ENCODE measurements around the gene COG5. TPM values are rescaled to one million over a fixed set of nuclear protein-coding genes. Genes with fewer than 3 reads are reported as not detected.

Gene COG5
- total RNA-seq, 2 experiments from 2014 or later = 37.1 to 44.6 TPM

GRCh38 chr7:107294182-107294581 is 269.5 kb downstream of the COG5 start:
- Mint-ChIP-seq H3K27me3 (no peaks in the 10 kb centered on the region), H3K36me3 (peaks cover 28% of the 10 kb centered on the region), H3K4me1 (no peaks in the 10 kb centered on the region), H3K9me3 (ENCODE audit: low read depth) (no peaks in the 10 kb centered on the region), H3K27ac (no peak overlapping the region), H3K4me3 (no peak overlapping the region)
- CTCF ChIA-PET = no interaction called here
- ATAC-seq (no peak), DNase-seq (no peak)

- H3K9me3 Mint-ChIP-seq (ENCODE audit: low read depth) = no peaks in the 10 kb centered on the region
- no peak overlapping the region for H3K4me3 Mint-ChIP-seq
- ATAC-seq (no peak), DNase-seq (no peak)
- CTCF ChIA-PET = no interaction called here
- H3K36me3 Mint-ChIP-seq = peaks cover 28% of the 10 kb centered on the region
- no peaks in the 10 kb centered on the region for H3K27me3 Mint-ChIP-seq
- H3K4me1 Mint-ChIP-seq = no peaks in the 10 kb centered on the region
- no peak overlapping the region for H3K27ac Mint-ChIP-seq
These were observed 271.1 kb downstream of the COG5 start for GRCh38 chr7:107292591-107292990.

- Mint-ChIP-seq H3K4me3 (no peak overlapping the region), H3K27me3 (no peaks in the 10 kb centered on the region), H3K4me1 (no peaks in the 10 kb centered on the region), H3K36me3 (peaks cover 28% of the 10 kb centered on the region), H3K27ac (no peak overlapping the region), H3K9me3 (ENCODE audit: low read depth) (no peaks in the 10 kb centered on the region)
- CTCF ChIA-PET = interaction anchor here (1.2 kb wide), 1 partner anchor 436 kb away, joined by 3 read pairs; no protein-coding TSS in a partner anchor
- ATAC-seq (no peak), DNase-seq (no peak)
These were observed 272.3 kb downstream of the COG5 start for GRCh38 chr7:107291434-107291833.

GRCh38 chr7:107286751-107287621 is 276.7 kb downstream of the COG5 start:
- no peak for DNase-seq
- CTCF ChIA-PET = no interaction called here
- Mint-ChIP-seq H3K4me3 (no peak overlapping the region), H3K36me3 (peaks cover 20% of the 10 kb centered on the region), H3K9me3 (ENCODE audit: low read depth) (no peaks in the 10 kb centered on the region), H3K4me1 (no peaks in the 10 kb centered on the region), H3K27ac (no peak overlapping the region), H3K27me3 (no peaks in the 10 kb centered on the region)
- no peak for ATAC-seq

GRCh38 chr7:107284911-107285479 is 278.7 kb downstream of the COG5 start:
- Mint-ChIP-seq H3K27me3 (no peaks in the 10 kb centered on the region), H3K36me3 (peaks cover 5% of the 10 kb centered on the region), H3K9me3 (ENCODE audit: low read depth) (no peaks in the 10 kb centered on the region), H3K27ac (no peak overlapping the region), H3K4me3 (no peak overlapping the region), H3K4me1 (peaks cover 5% of the 10 kb centered on the region)
- DNase-seq (no peak), ATAC-seq (no peak)
- CTCF ChIA-PET = no interaction called here

- H3K27ac Mint-ChIP-seq = no peak overlapping the region
- DNase-seq (no peak), ATAC-seq (no peak)
- no peak overlapping the region for H3K4me3 Mint-ChIP-seq
- H3K4me1 Mint-ChIP-seq = peaks cover 10% of the 10 kb centered on the region
- H3K27me3 Mint-ChIP-seq = no peaks in the 10 kb centered on the region
- CTCF ChIA-PET = no interaction called here
- H3K9me3 Mint-ChIP-seq (ENCODE audit: low read depth) = no peaks in the 10 kb centered on the region
- peaks cover 15% of the 10 kb centered on the region for H3K36me3 Mint-ChIP-seq
These were observed 286.4 kb downstream of the COG5 start for GRCh38 chr7:107277331-107277730.

- ATAC-seq (no peak), DNase-seq (no peak)
- peaks cover 15% of the 10 kb centered on the region for H3K36me3 Mint-ChIP-seq
- CTCF ChIA-PET = no interaction called here
- H3K9me3 Mint-ChIP-seq (ENCODE audit: low read depth) = no peaks in the 10 kb centered on the region
- H3K4me1 Mint-ChIP-seq = peaks cover 8% of the 10 kb centered on the region
- H3K27me3 Mint-ChIP-seq = no peaks in the 10 kb centered on the region
- no peak overlapping the region for H3K4me3 Mint-ChIP-seq
- H3K27ac Mint-ChIP-seq = no peak overlapping the region
These were observed 287.4 kb downstream of the COG5 start for GRCh38 chr7:107276220-107276827.

GRCh38 chr7:107274506-107274905 is 289.2 kb downstream of the COG5 start:
- H3K4me3 Mint-ChIP-seq = no peak overlapping the region
- ATAC-seq = no peak
- DNase-seq = no peak
- H3K36me3 Mint-ChIP-seq = peaks cover 12% of the 10 kb centered on the region
- peaks cover 5% of the 10 kb centered on the region for H3K4me1 Mint-ChIP-seq
- H3K9me3 Mint-ChIP-seq (ENCODE audit: low read depth) = no peaks in the 10 kb centered on the region
- no peak overlapping the region for H3K27ac Mint-ChIP-seq
- CTCF ChIA-PET = interaction anchor here (1.5 kb wide), 1 partner anchor 8 kb away, joined by 3 read pairs; no protein-coding TSS in a partner anchor
- no peaks in the 10 kb centered on the region for H3K27me3 Mint-ChIP-seq

- H3K27ac Mint-ChIP-seq = no peak overlapping the region
- DNase-seq (no peak), ATAC-seq (no peak)
- H3K4me3 Mint-ChIP-seq = no peak overlapping the region
- peaks cover 3% of the 10 kb centered on the region for H3K36me3 Mint-ChIP-seq
- CTCF ChIA-PET = no interaction called here
- no peaks in the 10 kb centered on the region for H3K4me1 Mint-ChIP-seq
- no peaks in the 10 kb centered on the region for H3K27me3 Mint-ChIP-seq
- no peaks in the 10 kb centered on the region for H3K9me3 Mint-ChIP-seq (ENCODE audit: low read depth)
These were observed 293.9 kb downstream of the COG5 start for GRCh38 chr7:107269790-107270189.

- Mint-ChIP-seq H3K9me3 (ENCODE audit: low read depth) (no peaks in the 10 kb centered on the region), H3K27me3 (no peaks in the 10 kb centered on the region), H3K27ac (no peak overlapping the region), H3K36me3 (peaks cover 1% of the 10 kb centered on the region), H3K4me1 (no peaks in the 10 kb centered on the region), H3K4me3 (no peak overlapping the region)
- DNase-seq (no peak), ATAC-seq (no peak)
- CTCF ChIA-PET = no interaction called here
These were observed 295.1 kb downstream of the COG5 start for GRCh38 chr7:107268594-107268993.

- DNase-seq (no peak), ATAC-seq (no peak)
- no peak overlapping the region for H3K4me3 Mint-ChIP-seq
- CTCF ChIA-PET = no interaction called here
- no peaks in the 10 kb centered on the region for H3K4me1 Mint-ChIP-seq
- no peaks in the 10 kb centered on the region for H3K9me3 Mint-ChIP-seq (ENCODE audit: low read depth)
- no peak overlapping the region for H3K27ac Mint-ChIP-seq
- H3K36me3 Mint-ChIP-seq = peaks cover 1% of the 10 kb centered on the region
- no peaks in the 10 kb centered on the region for H3K27me3 Mint-ChIP-seq
These were observed 296.6 kb downstream of the COG5 start for GRCh38 chr7:107267138-107267537.

GRCh38 chr7:107264723-107265122 is 299.0 kb downstream of the COG5 start:
- no peak for ATAC-seq
- H3K36me3 Mint-ChIP-seq = peaks cover 1% of the 10 kb centered on the region
- H3K4me1 Mint-ChIP-seq = no peaks in the 10 kb centered on the region
- no peaks in the 10 kb centered on the region for H3K27me3 Mint-ChIP-seq
- DNase-seq = no peak
- no peak overlapping the region for H3K27ac Mint-ChIP-seq
- H3K4me3 Mint-ChIP-seq = no peak overlapping the region
- H3K9me3 Mint-ChIP-seq (ENCODE audit: low read depth) = no peaks in the 10 kb centered on the region
- CTCF ChIA-PET = no interaction called here

- Mint-ChIP-seq H3K27ac (no peak overlapping the region), H3K36me3 (no peaks in the 10 kb centered on the region), H3K9me3 (ENCODE audit: low read depth) (no peaks in the 10 kb centered on the region), H3K4me3 (no peak overlapping the region), H3K27me3 (no peaks in the 10 kb centered on the region), H3K4me1 (no peaks in the 10 kb centered on the region)
- no peak for ATAC-seq
- CTCF ChIA-PET = no interaction called here
- no peak for DNase-seq
These were observed 300.9 kb downstream of the COG5 start for GRCh38 chr7:107262857-107263256.

- DNase-seq = no peak
- Mint-ChIP-seq H3K9me3 (ENCODE audit: low read depth) (no peaks in the 10 kb centered on the region), H3K27me3 (no peaks in the 10 kb centered on the region), H3K4me3 (no peak overlapping the region), H3K36me3 (no peaks in the 10 kb centered on the region), H3K27ac (no peak overlapping the region), H3K4me1 (no peaks in the 10 kb centered on the region)
- CTCF ChIA-PET = no interaction called here
- ATAC-seq = no peak
These were observed 305.0 kb downstream of the COG5 start for GRCh38 chr7:107258737-107259136.
